GM23338 (cell line): ENCODE data around the gene VMP1.

Experiments used
- CREB1 ChIP-seq: fragments of 250-450 bp; sonication (Bioruptor Pico); IDR thresholded peaks from 2 replicates; pipeline ENCODE4 v1.5.0; 2020; ENCODE audit warnings: low read depth, mild to moderate bottlenecking, moderate library complexity
- EZH2 ChIP-seq: fragments of 200-600 bp; sonication (generic); IDR thresholded peaks from one replicate; pipeline ENCODE4 v1.8.0; 2017; ENCODE audit warnings: antibody characterized with exemption, mild to moderate bottlenecking, low read depth; ENCODE audit not compliant: unreplicated experiment
- EZH2phosphoT487 ChIP-seq: fragments of 200-600 bp; sonication (generic); IDR thresholded peaks from one replicate; pipeline ENCODE4 v1.8.1; 2018; ENCODE audit warnings: antibody characterized with exemption; ENCODE audit not compliant: unreplicated experiment
- JUNB ChIP-seq: IDR thresholded peaks from one replicate; pipeline ENCODE4 v1.6.1; 2016; ENCODE audit warnings: antibody characterized with exemption; ENCODE audit not compliant: unreplicated experiment
- NANOG ChIP-seq: IDR thresholded peaks from 2 replicates; pipeline ENCODE4 v1.6.1; 2016; ENCODE audit warnings: antibody characterized with exemption, borderline replicate concordance
- POLR2AphosphoS5 ChIP-seq: IDR thresholded peaks from 2 replicates; pipeline ENCODE4 v1.6.1; 2016; ENCODE audit warnings: antibody characterized with exemption, low read depth
- STAT1 ChIP-seq: IDR thresholded peaks from one replicate; pipeline ENCODE4 v1.6.1; 2016; ENCODE audit warnings: antibody characterized with exemption; ENCODE audit not compliant: unreplicated experiment
- ZNF462 ChIP-seq: fragments of 250-450 bp; sonication (Bioruptor Pico); IDR thresholded peaks from 2 replicates; pipeline ENCODE4 v1.5.0; 2020; ENCODE audit warnings: mild to moderate bottlenecking, moderate library complexity
- TF ChIP-seq, protein P1 (sequence below), 2 experiments: fragments of 200-600 bp in 1 of 2; sonication (generic) in 1 of 2; conservative IDR thresholded peaks; 2 replicates each; pipeline versions ENCODE4 v1.5.1 to v1.6.1; 2016 to 2017; ENCODE audit warnings: antibody characterized with exemption in 2 of 2, low read depth in 2 of 2, mild to moderate bottlenecking in 2 of 2, moderate library complexity in 1 of 2
- TF ChIP-seq, protein P2 (sequence below): IDR thresholded peaks from one replicate; pipeline ENCODE4 v1.6.1; 2018; ENCODE audit warnings: antibody characterized with exemption; ENCODE audit not compliant: unreplicated experiment

DNA sequence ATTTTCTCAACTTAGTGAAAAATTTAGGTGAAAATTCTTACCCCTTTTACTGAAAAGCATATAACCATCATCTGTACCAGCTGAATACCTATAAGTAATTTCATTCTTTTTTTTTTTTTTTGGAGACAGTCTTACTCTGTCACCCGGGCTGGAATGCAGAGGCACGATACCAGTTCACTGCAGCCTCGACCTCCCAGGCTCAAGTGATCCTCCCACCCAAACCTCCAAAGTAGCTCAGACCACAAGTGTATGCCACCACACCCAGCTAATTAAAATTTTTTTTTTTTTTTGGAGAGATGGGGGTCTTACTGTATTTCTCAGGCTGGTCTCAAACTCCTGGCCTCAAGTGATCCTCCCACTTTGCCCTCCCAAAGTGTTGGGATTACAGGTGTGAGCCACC lies 151.5 kb downstream of the VMP1 start:
- TF ChIP-seq, protein P1, sequence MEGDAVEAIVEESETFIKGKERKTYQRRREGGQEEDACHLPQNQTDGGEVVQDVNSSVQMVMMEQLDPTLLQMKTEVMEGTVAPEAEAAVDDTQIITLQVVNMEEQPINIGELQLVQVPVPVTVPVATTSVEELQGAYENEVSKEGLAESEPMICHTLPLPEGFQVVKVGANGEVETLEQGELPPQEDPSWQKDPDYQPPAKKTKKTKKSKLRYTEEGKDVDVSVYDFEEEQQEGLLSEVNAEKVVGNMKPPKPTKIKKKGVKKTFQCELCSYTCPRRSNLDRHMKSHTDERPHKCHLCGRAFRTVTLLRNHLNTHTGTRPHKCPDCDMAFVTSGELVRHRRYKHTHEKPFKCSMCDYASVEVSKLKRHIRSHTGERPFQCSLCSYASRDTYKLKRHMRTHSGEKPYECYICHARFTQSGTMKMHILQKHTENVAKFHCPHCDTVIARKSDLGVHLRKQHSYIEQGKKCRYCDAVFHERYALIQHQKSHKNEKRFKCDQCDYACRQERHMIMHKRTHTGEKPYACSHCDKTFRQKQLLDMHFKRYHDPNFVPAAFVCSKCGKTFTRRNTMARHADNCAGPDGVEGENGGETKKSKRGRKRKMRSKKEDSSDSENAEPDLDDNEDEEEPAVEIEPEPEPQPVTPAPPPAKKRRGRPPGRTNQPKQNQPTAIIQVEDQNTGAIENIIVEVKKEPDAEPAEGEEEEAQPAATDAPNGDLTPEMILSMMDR (conservative IDR thresholded peaks at IDR 0.05; ENCODE audit: low read depth in 2 of 2) = no peak
- TF ChIP-seq POLR2AphosphoS5 (no peak), EZH2 (no peak), NANOG (no peak), EZH2phosphoT487 (no peak), CREB1 (no peak), STAT1 (no peak), ZNF462 (CRISPR knock-in tag) (no peak), JUNB (no peak)
- TF ChIP-seq, protein P2, sequence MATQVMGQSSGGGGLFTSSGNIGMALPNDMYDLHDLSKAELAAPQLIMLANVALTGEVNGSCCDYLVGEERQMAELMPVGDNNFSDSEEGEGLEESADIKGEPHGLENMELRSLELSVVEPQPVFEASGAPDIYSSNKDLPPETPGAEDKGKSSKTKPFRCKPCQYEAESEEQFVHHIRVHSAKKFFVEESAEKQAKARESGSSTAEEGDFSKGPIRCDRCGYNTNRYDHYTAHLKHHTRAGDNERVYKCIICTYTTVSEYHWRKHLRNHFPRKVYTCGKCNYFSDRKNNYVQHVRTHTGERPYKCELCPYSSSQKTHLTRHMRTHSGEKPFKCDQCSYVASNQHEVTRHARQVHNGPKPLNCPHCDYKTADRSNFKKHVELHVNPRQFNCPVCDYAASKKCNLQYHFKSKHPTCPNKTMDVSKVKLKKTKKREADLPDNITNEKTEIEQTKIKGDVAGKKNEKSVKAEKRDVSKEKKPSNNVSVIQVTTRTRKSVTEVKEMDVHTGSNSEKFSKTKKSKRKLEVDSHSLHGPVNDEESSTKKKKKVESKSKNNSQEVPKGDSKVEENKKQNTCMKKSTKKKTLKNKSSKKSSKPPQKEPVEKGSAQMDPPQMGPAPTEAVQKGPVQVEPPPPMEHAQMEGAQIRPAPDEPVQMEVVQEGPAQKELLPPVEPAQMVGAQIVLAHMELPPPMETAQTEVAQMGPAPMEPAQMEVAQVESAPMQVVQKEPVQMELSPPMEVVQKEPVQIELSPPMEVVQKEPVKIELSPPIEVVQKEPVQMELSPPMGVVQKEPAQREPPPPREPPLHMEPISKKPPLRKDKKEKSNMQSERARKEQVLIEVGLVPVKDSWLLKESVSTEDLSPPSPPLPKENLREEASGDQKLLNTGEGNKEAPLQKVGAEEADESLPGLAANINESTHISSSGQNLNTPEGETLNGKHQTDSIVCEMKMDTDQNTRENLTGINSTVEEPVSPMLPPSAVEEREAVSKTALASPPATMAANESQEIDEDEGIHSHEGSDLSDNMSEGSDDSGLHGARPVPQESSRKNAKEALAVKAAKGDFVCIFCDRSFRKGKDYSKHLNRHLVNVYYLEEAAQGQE = no peak
